Esophagus muscularis mucosa (tissue), 4 donors: ENCODE results near the gene EXOC6B. TPM values are rescaled to one million over a fixed set of nuclear protein-coding genes. Genes with fewer than 3 reads are reported as not detected.

ENCODE experiments used
- DNase-seq: peaks from one replicate; pipeline ENCODE4 v3.0.0-alpha.2; 2017; ENCODE audit errors: extremely low spot score
- H3K27ac ChIP-seq, 4 donors: fragments of 200-600 bp; sonication (generic); replicated peaks in 1 of 4; 1 replicate in 3 of 4; 2 replicates in 1 of 4; pipeline ENCODE4 v1.5.1; 2016 to 2019; ENCODE audit warnings: mild to moderate bottlenecking in 1 of 4
- H3K27me3 ChIP-seq, 4 donors: fragments of 200-600 bp; sonication (generic); one replicate each; pipeline versions ENCODE4 v1.5.1 to v1.6.0; 2016 to 2019
- H3K36me3 ChIP-seq, 4 donors: fragments of 200-600 bp; sonication (generic); one replicate each; pipeline ENCODE4 v1.5.1; 2016 to 2019
- H3K4me1 ChIP-seq, 4 donors: fragments of 200-600 bp; sonication (generic); one replicate each; pipeline ENCODE4 v1.5.1; 2016 to 2019
- H3K4me3 ChIP-seq, 4 donors: fragments of 200-600 bp; sonication (generic); 1 replicate in 2 of 4; 2 replicates in 2 of 4; pipeline ENCODE4 v1.5.1; 2016 to 2019; ENCODE audit warnings: mild to moderate bottlenecking in 4 of 4, moderate library complexity in 1 of 4
- H3K9me3 ChIP-seq, 4 donors: fragments of 200-600 bp; sonication (generic); 1 replicate in 3 of 4; 2 replicates in 1 of 4; pipeline ENCODE4 v1.5.1; 2016 to 2019
- CTCF ChIP-seq, 3 experiments: fragments of 200-600 bp in 2 of 3; fragments of 450-650 bp in 1 of 3; sonication (generic) in 2 of 3; IDR thresholded peaks; one replicate each; pipeline ENCODE4 v1.5.1; 2017 to 2019; ENCODE audit warnings: antibody characterized with exemption in 3 of 3, mild to moderate bottlenecking in 2 of 3, moderate library complexity in 1 of 3
- EP300 ChIP-seq: sonication (generic); formaldehyde crosslinking; IDR thresholded peaks from one replicate; pipeline ENCODE4 v1.6.1; 2017; ENCODE audit warnings: antibody characterized with exemption
- POLR2A ChIP-seq: fragments of 450-650 bp; IDR thresholded peaks from one replicate; pipeline ENCODE4 v1.6.1; 2017; ENCODE audit warnings: antibody characterized with exemption, moderate library complexity, mild to moderate bottlenecking, low read depth
- POLR2AphosphoS5 ChIP-seq, 2 donors: sonication (generic); formaldehyde crosslinking; IDR thresholded peaks; one replicate each; pipeline ENCODE4 v1.6.1; 2017; ENCODE audit warnings: antibody characterized with exemption in 2 of 2
- WGBS: methylation state at CpG from one replicate; pipeline ENCODE4 v1.1.5; 2018; 5-methylcytosine and 5-hydroxymethylcytosine counted together
- intact Hi-C: fragments of 100-400 bp; cut with DNase I; formaldehyde crosslinking; loops from one replicate; pipeline ENCODE4 v1.15.1; 2023
- total RNA-seq, 4 donors: library from RNA; depleted of rRNA; stranded (reverse); fragments of >200 nt; gene quantifications; one replicate each; pipeline versions ENCODE4 v1.1.0 to v1.2.1, GENCODE V29; 2016

The EXOC6B gene
- total RNA-seq, 4 donors from 2014 or later: 24.5 to 45.9 (median 37.4) TPM

GRCh38 chr2:72694715-72695496 lies 130.9 kb downstream of the EXOC6B start:
- Histone ChIP-seq H3K9me3 (no peaks in the 10 kb centered on the region), H3K27ac (peak overlapping the region in 3 of 4 donors; percentile 15 to 36 (median 28)), H3K36me3 (no peaks in the 10 kb centered on the region), H3K4me1 (peaks cover 27 to 37% (median 31%) of the 10 kb centered on the region in 4 donors), H3K27me3 (no peaks in the 10 kb centered on the region), H3K4me3 (peak overlapping the region in 2 of 4 donors; percentile 20 to 21)
- DNase-seq: no peak
- WGBS: 33% methylated on average over 9 of the region's 9 CpGs
- TF ChIP-seq CTCF (IDR thresholded peaks at IDR 0.05): no peak
- TF ChIP-seq POLR2A: no peak
- peak; percentile 15 to 43 for TF ChIP-seq POLR2AphosphoS5 (IDR thresholded peaks at IDR 0.05)
- no peak for TF ChIP-seq EP300
- intact Hi-C loops: no loop called here

GRCh38 chr2:72689579-72690195 lies 136.1 kb downstream of the EXOC6B start:
- H3K27me3 ChIP-seq: no peaks in the 10 kb centered on the region
- no peaks in the 10 kb centered on the region for H3K36me3 ChIP-seq
- no peak overlapping the region for H3K27ac ChIP-seq
- intact Hi-C loops: no loop called here
- TF ChIP-seq CTCF (IDR thresholded peaks at IDR 0.05) (no peak), POLR2A (no peak), EP300 (no peak)
- WGBS: 52% methylated on average over 5 of the region's 5 CpGs
- H3K4me3 ChIP-seq: no peak overlapping the region
- no peaks in the 10 kb centered on the region for H3K9me3 ChIP-seq
- H3K4me1 ChIP-seq: peaks cover 22 to 37% (median 29%) of the 10 kb centered on the region in 4 donors
- no peak for DNase-seq

DNA sequence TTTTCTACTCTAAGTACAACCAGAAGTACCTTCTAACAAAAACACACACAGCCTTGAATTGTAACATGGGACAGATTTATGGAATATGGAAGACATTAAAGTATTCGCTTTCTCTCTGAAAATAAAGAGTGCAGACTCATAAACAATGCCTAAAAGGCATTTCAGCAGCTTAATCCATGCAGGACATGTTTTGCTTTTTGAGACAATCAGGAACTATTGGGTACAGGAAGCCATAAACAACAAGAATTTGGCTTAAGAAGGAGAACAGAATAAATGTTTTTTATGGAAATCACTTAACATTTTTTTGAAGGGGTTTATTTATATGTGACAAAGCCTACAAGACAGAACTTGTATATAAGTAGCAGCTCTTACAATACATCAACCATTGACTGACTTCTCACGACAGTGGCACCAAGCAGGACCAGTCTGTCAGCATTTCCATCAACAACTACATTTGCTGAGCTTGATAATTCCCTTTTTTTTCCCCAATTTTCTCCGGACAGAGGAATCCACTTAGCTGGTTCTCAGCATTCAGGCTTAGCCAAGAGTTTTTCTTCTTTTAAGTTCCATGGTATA lies 140.1 kb downstream of the EXOC6B start:
- Histone ChIP-seq H3K27ac (no peak overlapping the region), H3K9me3 (no peaks in the 10 kb centered on the region), H3K36me3 (no peaks in the 10 kb centered on the region), H3K4me1 (peaks cover 13 to 26% (median 14%) of the 10 kb centered on the region in 4 donors), H3K4me3 (no peak overlapping the region), H3K27me3 (no peaks in the 10 kb centered on the region)
- TF ChIP-seq POLR2AphosphoS5 (IDR thresholded peaks at IDR 0.05): no peak
- TF ChIP-seq POLR2A: no peak
- TF ChIP-seq CTCF (IDR thresholded peaks at IDR 0.05): no peak
- WGBS: 89% methylated on average over 3 of the region's 3 CpGs
- intact Hi-C loops: no loop called here
- no peak for DNase-seq

GRCh38 chr2:72682061-72682460 lies 143.8 kb downstream of the EXOC6B start:
- Histone ChIP-seq H3K9me3 (no peaks in the 10 kb centered on the region), H3K27me3 (no peaks in the 10 kb centered on the region), H3K4me1 (peaks cover 4 to 16% (median 6%) of the 10 kb centered on the region in 4 donors), H3K27ac (no peak overlapping the region), H3K4me3 (no peak overlapping the region), H3K36me3 (no peaks in the 10 kb centered on the region)
- intact Hi-C loops: no loop called here
- TF ChIP-seq CTCF (IDR thresholded peaks at IDR 0.05) (no peak), POLR2AphosphoS5 (IDR thresholded peaks at IDR 0.05) (no peak), EP300 (no peak), POLR2A (no peak)
- no peak for DNase-seq
